ENCODE measurements around the gene SPATA6L. TPM values are rescaled to one million over a fixed set of nuclear protein-coding genes. Genes with fewer than 3 reads are reported as not detected.

SPATA6L gene
- total and polyA plus RNA-seq, 10 of the 15 experiments (the other 5 are each of a cell fraction or from before 2014, with no cell fraction given) = 0.37 to 1.6 (median 0.91) TPM

- H4K20me1 ChIP-seq (ENCODE audit: control insufficient read depth, insufficient read depth) = no peaks in the 10 kb centered on the region
- SMC1A ChIA-PET (ENCODE audit: uncharacterized antibody, unreplicated experiment) = no interaction called here
- H3K9me3 ChIP-seq (replicated peaks; ENCODE audit: control insufficient read depth, insufficient read depth, low read length) = no peaks in the 10 kb centered on the region
- CTCF ChIA-PET = no interaction called here
- peaks cover 7% of the 10 kb centered on the region for H3K79me2 ChIP-seq (ENCODE audit: control insufficient read depth, insufficient read depth, low read length)
- peaks cover 12% of the 10 kb centered on the region for H3K4me1 ChIP-seq (ENCODE audit: control insufficient read depth, insufficient read depth, low read length)
- in situ Hi-C loops (cut with MboI) (no loop called here), intact Hi-C loops (cut with micrococcal nuclease; ENCODE audit: unreplicated experiment) (loop anchor here (2.0 kb wide), 1 partner anchor 54 kb away; the partner anchor contains the start of gene AK3)
- FAIRE-seq = no peak
- RAD21 ChIA-PET (ENCODE audit: unreplicated experiment) = no interaction called here
- peaks cover 0 to 4% of the 10 kb centered on the region in 2 experiments; a peak in 2 of 4 replicates for H3K36me3 ChIP-seq (ENCODE audit: control insufficient read depth in 2 of 2, insufficient read depth in 2 of 2, low read length in 1 of 2)
- no peak overlapping the region for H3K9ac ChIP-seq (ENCODE audit: control insufficient read depth, insufficient read depth, low read length)
- no peak overlapping the region for H3K4me2 ChIP-seq (ENCODE audit: control insufficient read depth, insufficient read depth)
- ATAC-seq = no peak
- BruUV-seq (replicated peaks) = no TSS peak
- H2AFZ ChIP-seq (ENCODE audit: control insufficient read depth, low read depth, low read length) = no peak overlapping the region
- no peak overlapping the region for H3K4me3 ChIP-seq
- 97% methylated on average over 1 of the region's 1 CpG for whole genome bisulfite sequencing (ENCODE audit: insufficient coverage, insufficient replicate concordance, low lambda C conversion rate, missing lambda C conversion rate)
- POLR2A ChIA-PET = interaction anchor here (1.3 kb wide), 1 partner anchor 41 kb away, joined by 3 read pairs; no protein-coding TSS in a partner anchor
- DNase-seq (ENCODE audit: low read depth, low spot score) = no peak
- H3K27me3 ChIP-seq (replicated peaks in 1 of 2; ENCODE audit: control insufficient read depth in 2 of 2, insufficient read depth in 2 of 2, low read length in 1 of 2) = no peaks in the 10 kb centered on the region
- H3K27ac ChIP-seq (ENCODE audit: control insufficient read depth, insufficient read depth) = no peak overlapping the region
- TF ChIP-seq TCF7 (IDR thresholded peaks at IDR 0.05; ENCODE audit: borderline replicate concordance) (no peak), YY1 (IDR thresholded peaks at IDR 0.05; ENCODE audit: low read depth, low read length) (no peak), HCFC1 (IDR thresholded peaks at IDR 0.05; ENCODE audit: low read length) (no peak), SP1 (IDR thresholded peaks at IDR 0.05; ENCODE audit: low read depth, low read length) (no peak), PRDM15 (CRISPR knock-in tag; IDR thresholded peaks at IDR 0.05) (no peak), IRF4 (IDR thresholded peaks at IDR 0.05; ENCODE audit: low read depth, low read length) (no peak), ZNF687 (IDR thresholded peaks at IDR 0.05) (no peak), TAF1 (IDR thresholded peaks at IDR 0.05; ENCODE audit: borderline replicate concordance, low read depth, low read length) (no peak), ATF7 (IDR thresholded peaks at IDR 0.05; ENCODE audit: low read depth) (no peak), CBX3 (IDR thresholded peaks at IDR 0.05; ENCODE audit: borderline replicate concordance, low read depth) (no peak), ZBTB33 (IDR thresholded peaks at IDR 0.05) (no peak), REST (IDR thresholded peaks at IDR 0.05; ENCODE audit: low read depth, low read length) (no peak)
These were observed 20.3 kb upstream of the SPATA6L start for GRCh38 chr9:4686584-4686983.

Measured in GM12878 (cell line).